ENCODE data around the gene WNT7B.

The WNT7B gene

GRCh38 chr22:45995405-45996101 is 18.6 kb upstream of the WNT7B start:
- no peak for DNase-seq (ENCODE audit: low spot score)

- peak; percentile 91 for DNase-seq (ENCODE audit: low spot score)
These were observed 17.8 kb upstream of the WNT7B start for GRCh38 chr22:45994491-45995404.

- DNase-seq (ENCODE audit: low spot score): no peak
These were observed 16.9 kb upstream of the WNT7B start for GRCh38 chr22:45993841-45994240.

- DNase-seq (ENCODE audit: low spot score): no peak
These were observed 16.3 kb upstream of the WNT7B start for GRCh38 chr22:45993143-45993692.

GRCh38 chr22:45992737-45993136 is 15.8 kb upstream of the WNT7B start:
- no peak for DNase-seq (ENCODE audit: low spot score)

- no peak for DNase-seq (ENCODE audit: low spot score)
These were observed 14.1 kb upstream of the WNT7B start for GRCh38 chr22:45991098-45991497.

GRCh38 chr22:45987136-45987861 is 10.3 kb upstream of the WNT7B start:
- no peak for DNase-seq (ENCODE audit: low spot score)

GRCh38 chr22:45984316-45984916 is 7.5 kb upstream of the WNT7B start:
- DNase-seq (ENCODE audit: low spot score): no peak

- no peak for DNase-seq (ENCODE audit: low spot score)
These were observed 6.8 kb upstream of the WNT7B start for GRCh38 chr22:45983797-45984196.

GRCh38 chr22:45980761-45981160 is 3.8 kb upstream of the WNT7B start:
- no peak for DNase-seq (ENCODE audit: low spot score)

GRCh38 chr22:45980268-45980570 is 3.3 kb upstream of the WNT7B start:
- DNase-seq (ENCODE audit: low spot score): no peak

- no peak for DNase-seq (ENCODE audit: low spot score)
These were observed 1.3 kb upstream of the WNT7B start for GRCh38 chr22:45978275-45978713.

- DNase-seq (ENCODE audit: low spot score): no peak
These were observed 751 bp upstream of the WNT7B start for GRCh38 chr22:45977551-45978274.

- no peak for DNase-seq (ENCODE audit: low spot score)
These were observed 534 bp downstream of the WNT7B start for GRCh38 chr22:45976254-45977002.

GRCh38 chr22:45975164-45976161 is 1.5 kb downstream of the WNT7B start:
- no peak for DNase-seq (ENCODE audit: low spot score)

- DNase-seq (ENCODE audit: low spot score): no peak
These were observed 2.5 kb downstream of the WNT7B start for GRCh38 chr22:45974498-45974897.

GRCh38 chr22:45972889-45973253 is 4.1 kb downstream of the WNT7B start:
- DNase-seq (ENCODE audit: low spot score): no peak

- DNase-seq (ENCODE audit: low spot score): no peak
These were observed 4.7 kb downstream of the WNT7B start for GRCh38 chr22:45972091-45972888.

All from GM03348 (cell line).